MM.1S (cell line): ENCODE results near the gene ITFG1.
"Not testable (repeated sequence)": the region's sequence is repeated elsewhere in the genome, so short reads cannot be mapped to it uniquely, and the experiment has no call there.

Source experiments
- DNase-seq: peaks from one replicate; pipeline ENCODE4 v3.0.0-alpha.2; 2015
- H2AFZ ChIP-seq: fragments of 300-600 bp; sonication (generic); 2 replicates; pipeline ENCODE4 v1.6.0; 2016; ENCODE audit warnings: antibody characterized with exemption, low read length
- H3F3A ChIP-seq: fragments of 300-600 bp; sonication (generic); 2 replicates; pipeline ENCODE4 v1.6.1; 2016; ENCODE audit warnings: mild to moderate bottlenecking, antibody characterized with exemption, low read length, moderate library complexity, mixed read lengths; ENCODE audit not compliant: insufficient read depth
- H3K27ac ChIP-seq: fragments of 300-600 bp; sonication (generic); 2 replicates; pipeline ENCODE4 v1.5.1; 2016; ENCODE audit warnings: mild to moderate bottlenecking, low read length
- H3K27me3 ChIP-seq: fragments of 300-600 bp; sonication (generic); replicated peaks from 2 replicates; pipeline ENCODE4 v1.6.0; 2016; ENCODE audit warnings: low read length; ENCODE audit not compliant: insufficient read depth
- H3K36me3 ChIP-seq: fragments of 300-600 bp; sonication (generic); replicated peaks from 2 replicates; pipeline ENCODE4 v1.6.1; 2016; ENCODE audit warnings: mild to moderate bottlenecking, low read length, mixed read lengths; ENCODE audit not compliant: insufficient read depth
- H3K4me1 ChIP-seq: fragments of 300-600 bp; sonication (generic); 2 replicates; pipeline ENCODE4 v1.6.1; 2016; ENCODE audit warnings: low read length, mixed read lengths
- H3K4me2 ChIP-seq: fragments of 300-600 bp; sonication (generic); 2 replicates; pipeline ENCODE4 v1.6.0; 2016; ENCODE audit warnings: low read depth, low read length
- H3K4me3 ChIP-seq: fragments of 300-600 bp; sonication (generic); 2 replicates; pipeline ENCODE4 v1.5.1; 2016; ENCODE audit warnings: low read length, mixed read lengths
- H3K79me2 ChIP-seq: fragments of 300-600 bp; sonication (generic); 2 replicates; pipeline ENCODE4 v1.6.1; 2016; ENCODE audit warnings: mixed run types, low read length, mixed read lengths
- H3K9ac ChIP-seq: fragments of 300-600 bp; sonication (generic); 2 replicates; pipeline ENCODE4 v1.6.1; 2016; ENCODE audit warnings: low read length, mixed read lengths
- H3K9me2 ChIP-seq: fragments of 300-600 bp; sonication (generic); replicated peaks from 2 replicates; pipeline ENCODE4 v1.6.1; 2016; ENCODE audit warnings: mild to moderate bottlenecking, low read length, mixed read lengths; ENCODE audit not compliant: insufficient read depth
- H3K9me3 ChIP-seq: fragments of 300-600 bp; sonication (generic); replicated peaks from 2 replicates; pipeline ENCODE4 v1.6.1; 2016; ENCODE audit warnings: mild to moderate bottlenecking, low read length, mixed read lengths; ENCODE audit not compliant: insufficient read depth
- H4K20me1 ChIP-seq: fragments of 300-600 bp; sonication (generic); 2 replicates; pipeline ENCODE4 v1.6.1; 2016; ENCODE audit warnings: mild to moderate bottlenecking, low read length, moderate library complexity, mixed read lengths; ENCODE audit not compliant: insufficient read depth
- CTCF ChIP-seq: fragments of 300-600 bp; sonication (generic); IDR thresholded peaks from 2 replicates; pipeline ENCODE4 v1.5.1; 2016; ENCODE audit warnings: antibody characterized with exemption, low read length, mixed read lengths
- EZH2 ChIP-seq: fragments of 300-600 bp; sonication (generic); optimal IDR thresholded peaks from 2 replicates; pipeline ENCODE3; 2017; ENCODE audit warnings: low read depth, mild to moderate bottlenecking, antibody characterized with exemption, low read length, mixed read lengths
- EZH2phosphoT487 ChIP-seq: fragments of 300-600 bp; sonication (generic); IDR thresholded peaks from 2 replicates; pipeline ENCODE4 v1.6.1; 2018; ENCODE audit warnings: antibody characterized with exemption, low read length

The ITFG1 gene

GRCh38 chr16:47448830-47449575 lies 11.9 kb downstream of the ITFG1 start:
- Histone ChIP-seq H3K36me3 (peaks cover 6% of the 10 kb centered on the region), H3K9me3 (no peaks in the 10 kb centered on the region), H4K20me1 (no peaks in the 10 kb centered on the region), H3K9ac (no peak overlapping the region), H3K27me3 (no peaks in the 10 kb centered on the region), H3K79me2 (no peaks in the 10 kb centered on the region), H2AFZ (no peak overlapping the region), H3F3A (no peaks in the 10 kb centered on the region), H3K4me1 (0 out of 2 replicates have a peak, but pooled peaks cover 4% of the 10 kb centered on the region), H3K9me2 (no peaks in the 10 kb centered on the region), H3K4me2 (no peak overlapping the region), H3K4me3 (no peak overlapping the region), H3K27ac (no peak overlapping the region)
- no peak for DNase-seq
- no peak for TF ChIP-seq EZH2
- no peak for TF ChIP-seq EZH2phosphoT487
- no peak for TF ChIP-seq CTCF

- H3K4me1 ChIP-seq = 0 out of 2 replicates have a peak, but pooled peaks cover 4% of the 10 kb centered on the region
- H3K79me2 ChIP-seq = no peaks in the 10 kb centered on the region
- H3K36me3 ChIP-seq = peaks cover 6% of the 10 kb centered on the region
- H3F3A ChIP-seq = no peaks in the 10 kb centered on the region
- H3K4me2 ChIP-seq = no peak overlapping the region
- no peaks in the 10 kb centered on the region for H3K9me2 ChIP-seq
- H3K9me3 ChIP-seq = no peaks in the 10 kb centered on the region
- no peaks in the 10 kb centered on the region for H4K20me1 ChIP-seq
- H3K4me3 ChIP-seq = no peak overlapping the region
- no peaks in the 10 kb centered on the region for H3K27me3 ChIP-seq
- H2AFZ ChIP-seq = no peak overlapping the region
- H3K27ac ChIP-seq = no peak overlapping the region
- no peak for TF ChIP-seq EZH2phosphoT487
- no peak for TF ChIP-seq EZH2
- TF ChIP-seq CTCF = no peak
- H3K9ac ChIP-seq = no peak overlapping the region
- no peak for DNase-seq
Measured at GRCh38 chr16:47446431-47446830, 14.4 kb downstream of the ITFG1 start.

GRCh38 chr16:47442884-47443283 lies 18.0 kb downstream of the ITFG1 start:
- not testable (repeated sequence) for H3K27ac ChIP-seq, H3K9me3 ChIP-seq, DNase-seq, H3K9me2 ChIP-seq, H3K4me2 ChIP-seq, H3F3A ChIP-seq, H3K4me1 ChIP-seq, H3K27me3 ChIP-seq, H3K9ac ChIP-seq, H3K4me3 ChIP-seq, H2AFZ ChIP-seq, H3K79me2 ChIP-seq, H3K36me3 ChIP-seq, H4K20me1 ChIP-seq

- H3K9me3 ChIP-seq, H3K4me2 ChIP-seq: not testable (repeated sequence)
Measured at GRCh38 chr16:47440066-47440465, 20.8 kb downstream of the ITFG1 start.

GRCh38 chr16:47434274-47434673 lies 26.6 kb downstream of the ITFG1 start:
- not testable (repeated sequence) for H3F3A ChIP-seq, H3K36me3 ChIP-seq, H3K9me3 ChIP-seq, H3K9me2 ChIP-seq, H3K27ac ChIP-seq, H3K4me1 ChIP-seq, H3K27me3 ChIP-seq, H3K4me3 ChIP-seq, H3K9ac ChIP-seq, H3K4me2 ChIP-seq, DNase-seq, H3K79me2 ChIP-seq, H2AFZ ChIP-seq, H4K20me1 ChIP-seq

More at GRCh38 chr16:47440066-47440465, 20.8 kb downstream of the ITFG1 start:
- DNase-seq, H2AFZ ChIP-seq, H4K20me1 ChIP-seq, H3K4me3 ChIP-seq, H3F3A ChIP-seq, H3K27me3 ChIP-seq, H3K4me1 ChIP-seq, H3K9me2 ChIP-seq, H3K9ac ChIP-seq, H3K79me2 ChIP-seq, H3K36me3 ChIP-seq, H3K27ac ChIP-seq: not testable (repeated sequence)
